CD14-positive monocyte (primary cell): ENCODE data around the gene KIAA1549. TPM values are rescaled to one million over a fixed set of nuclear protein-coding genes. Genes with fewer than 3 reads are reported as not detected.

Experiments
- DNase-seq, 3 donors: peaks; one replicate each; pipeline ENCODE4 v3.0.0-alpha.2; 2011 to 2022
- H2AFZ ChIP-seq: 2 replicates; pipeline ENCODE4 v1.6.0; 2012; ENCODE audit warnings: mild to moderate bottlenecking, low read depth, low read length, inconsistent platforms; ENCODE audit not compliant: insufficient read depth, poor library complexity, severe bottlenecking
- H3K27ac ChIP-seq, 2 donors: 1 replicate in 1 of 2; 2 replicates in 1 of 2; pipeline ENCODE4 v1.5.1; 2012 to 2013; ENCODE audit warnings: low read length in 2 of 2, control low read depth in 1 of 2, inconsistent platforms in 1 of 2, low read depth in 1 of 2, mild to moderate bottlenecking in 1 of 2
- H3K27me3 ChIP-seq, 2 donors: one replicate each; pipeline versions ENCODE4 v1.6.0 to v1.6.1; 2011 to 2013; ENCODE audit warnings: low read length in 2 of 2; ENCODE audit not compliant: control insufficient read depth in 2 of 2, insufficient read depth in 2 of 2
- H3K36me3 ChIP-seq, 2 donors: replicated peaks in 1 of 2; 1 replicate in 1 of 2; 2 replicates in 1 of 2; pipeline versions ENCODE4 v1.5.1 to v1.6.1; 2012 to 2013; ENCODE audit warnings: low read length in 2 of 2, control low read depth in 1 of 2, inconsistent platforms in 1 of 2, mild to moderate bottlenecking in 1 of 2; ENCODE audit not compliant: insufficient read depth in 2 of 2, control insufficient read depth in 1 of 2
- H3K4me1 ChIP-seq, 2 donors: 1 replicate in 1 of 2; 2 replicates in 1 of 2; pipeline versions ENCODE4 v1.5.1 to v1.6.1; 2012 to 2013; ENCODE audit warnings: low read length in 2 of 2, control low read depth in 1 of 2, inconsistent platforms in 1 of 2, mild to moderate bottlenecking in 1 of 2, moderate library complexity in 1 of 2; ENCODE audit not compliant: insufficient read depth in 2 of 2, control insufficient read depth in 1 of 2
- H3K4me2 ChIP-seq: replicated peaks from 2 replicates; pipeline ENCODE3; 2012; ENCODE audit warnings: low read length, moderate library complexity, mild to moderate bottlenecking; ENCODE audit not compliant: poor library complexity, severe bottlenecking; ENCODE audit errors: extremely low read depth
- H3K4me3 ChIP-seq, 3 experiments: fragments of 200-600 bp in 1 of 3; sonication (generic) in 1 of 3; replicated peaks in 1 of 3; 1 replicate in 2 of 3; 2 replicates in 1 of 3; pipeline ENCODE4 v1.5.1; 2011 to 2013; ENCODE audit warnings: low read length in 3 of 3, mild to moderate bottlenecking in 3 of 3, control low read depth in 2 of 3, low read depth in 2 of 3, inconsistent platforms in 1 of 3, moderate library complexity in 1 of 3
- H3K79me2 ChIP-seq: 2 replicates; pipeline ENCODE4 v1.6.0; 2012; ENCODE audit warnings: mild to moderate bottlenecking, control low read depth, inconsistent platforms, low read length, moderate library complexity; ENCODE audit not compliant: insufficient read depth
- H3K9ac ChIP-seq: 2 replicates; pipeline ENCODE4 v1.6.0; 2017; ENCODE audit warnings: low read length, mild to moderate bottlenecking; ENCODE audit not compliant: insufficient read depth, poor library complexity, severe bottlenecking
- H3K9me3 ChIP-seq, 2 donors: replicated peaks in 1 of 2; 1 replicate in 1 of 2; 2 replicates in 1 of 2; pipeline versions ENCODE4 v1.5.1 to v1.6.1; 2012 to 2013; ENCODE audit warnings: low read length in 2 of 2, control low read depth in 1 of 2; ENCODE audit not compliant: control insufficient read depth in 1 of 2, insufficient read depth in 1 of 2
- H4K20me1 ChIP-seq: 2 replicates; pipeline ENCODE4 v1.6.0; 2012; ENCODE audit warnings: mild to moderate bottlenecking, low read length, control low read depth, moderate library complexity; ENCODE audit not compliant: insufficient read depth
- H3K27ac Mint-ChIP-seq, 7 donors: one replicate each; pipeline ENCODE4 v1.8.0; 2020; ENCODE audit warnings: mild to moderate bottlenecking in 7 of 7, mixed read lengths in 7 of 7, moderate library complexity in 6 of 7, inconsistent platforms in 2 of 7
- H3K27me3 Mint-ChIP-seq, 3 donors: one replicate each; pipeline ENCODE4 v1.8.0; 2021 to 2022; ENCODE audit warnings: low read depth in 3 of 3, mild to moderate bottlenecking in 3 of 3, mixed read lengths in 3 of 3, moderate library complexity in 3 of 3, inconsistent platforms in 1 of 3
- H3K36me3 Mint-ChIP-seq, 2 donors: one replicate each; pipeline ENCODE4 v1.8.0; 2020; ENCODE audit warnings: mixed read lengths in 2 of 2, inconsistent platforms in 1 of 2, mild to moderate bottlenecking in 1 of 2
- H3K4me1 Mint-ChIP-seq: one replicate; pipeline ENCODE4 v1.8.0; 2020; ENCODE audit warnings: mild to moderate bottlenecking, mixed read lengths
- H3K4me3 Mint-ChIP-seq, 2 donors: one replicate each; pipeline ENCODE4 v1.8.0; 2020; ENCODE audit warnings: mild to moderate bottlenecking in 2 of 2, mixed read lengths in 2 of 2, moderate library complexity in 1 of 2
- H3K9me3 Mint-ChIP-seq, 7 donors: one replicate each; pipeline ENCODE4 v1.8.0; 2020 to 2022; ENCODE audit warnings: mixed read lengths in 7 of 7, mild to moderate bottlenecking in 6 of 7, moderate library complexity in 6 of 7, inconsistent platforms in 2 of 7
- CTCF ChIP-seq: fragments of 200-600 bp; IDR thresholded peaks from one replicate; pipeline ENCODE4 v1.8.0; 2022; ENCODE audit warnings: antibody characterized with exemption, mild to moderate bottlenecking
- WGBS: methylation state at CpG from one replicate; pipeline ENCODE4 v1.1.5; 2013; ENCODE audit warnings: missing lambda C conversion rate; ENCODE audit not compliant: insufficient coverage; 5-methylcytosine and 5-hydroxymethylcytosine counted together
- intact Hi-C, 2 donors: fragments of 100-400 bp; cut with micrococcal nuclease; formaldehyde crosslinking; loops; one replicate each; pipeline versions ENCODE4 v1.15.0 to v1.15.1; 2023
- polyA plus RNA-seq, 3 donors: library from polyadenylated mRNA; depleted of rRNA in 1 of 3; unstranded in 2 of 3; stranded (reverse) in 1 of 3; fragments of 300-500 nt in 2 of 3; fragments of >200 nt in 1 of 3; fragmentation: Illumina TruSeq in 2 of 3; gene quantifications; 1 replicate in 2 of 3; 2 replicates in 1 of 3; pipeline ENCODE4 v1.2.3, GENCODE V29; 2012 to 2021

KIAA1549 gene
- polyA plus RNA-seq, 3 donors = 0.03 TPM; not detected in 1

- Histone ChIP-seq H2AFZ (no peak overlapping the region), H3K36me3 (no peaks in the 10 kb centered on the region), H3K4me3 (no peak overlapping the region), H3K27ac (no peak overlapping the region), H3K79me2 (no peaks in the 10 kb centered on the region), H3K4me1 (no peaks in the 10 kb centered on the region), H3K27me3 (no peaks in the 10 kb centered on the region), H4K20me1 (no peaks in the 10 kb centered on the region), H3K9me3 (peaks cover 0 to 4% of the 10 kb centered on the region in 2 donors), H3K4me2 (no peak overlapping the region), H3K9ac (no peak overlapping the region)
- TF ChIP-seq CTCF = no peak
- H3K9me3 Mint-ChIP-seq = peaks cover 5 to 30% (median 13%) of the 10 kb centered on the region in 7 donors
- H3K4me3 Mint-ChIP-seq = no peak overlapping the region
- H3K27me3 Mint-ChIP-seq = peaks cover 0 to 5% (median 3%) of the 10 kb centered on the region in 3 donors
- no peaks in the 10 kb centered on the region for H3K4me1 Mint-ChIP-seq
- no peak for DNase-seq
- no CpG with 5 or more reads among the region's 3 CpGs for WGBS
- intact Hi-C loops = no loop called here
- H3K27ac Mint-ChIP-seq = no peak overlapping the region
- no peaks in the 10 kb centered on the region for H3K36me3 Mint-ChIP-seq
Observed at GRCh38 chr7:139011373-139011772, 30.2 kb upstream of the KIAA1549 start.

GRCh38 chr7:139004321-139005090 is 23.3 kb upstream of the KIAA1549 start:
- H3K36me3 Mint-ChIP-seq = no peaks in the 10 kb centered on the region
- Histone ChIP-seq H3K4me1 (no peaks in the 10 kb centered on the region), H3K79me2 (no peaks in the 10 kb centered on the region), H3K27me3 (no peaks in the 10 kb centered on the region), H4K20me1 (no peaks in the 10 kb centered on the region), H3K36me3 (no peaks in the 10 kb centered on the region), H3K4me3 (no peak overlapping the region), H3K9me3 (no peaks in the 10 kb centered on the region), H3K9ac (no peak overlapping the region), H2AFZ (no peak overlapping the region), H3K4me2 (no peak overlapping the region), H3K27ac (no peak overlapping the region)
- intact Hi-C loops = no loop called here
- TF ChIP-seq CTCF = no peak
- peaks cover 0 to 3% (median 3%) of the 10 kb centered on the region in 3 donors for H3K27me3 Mint-ChIP-seq
- no peak overlapping the region for H3K4me3 Mint-ChIP-seq
- DNase-seq = no peak
- H3K27ac Mint-ChIP-seq = no peak overlapping the region
- H3K4me1 Mint-ChIP-seq = no peaks in the 10 kb centered on the region
- H3K9me3 Mint-ChIP-seq = peaks cover 4 to 26% (median 18%) of the 10 kb centered on the region in 7 donors
